Mononuclear cell (primary cell): ENCODE data around the gene STK10. TPM values are rescaled to one million over a fixed set of nuclear protein-coding genes. Genes with fewer than 3 reads are reported as not detected.
"Not testable (repeated sequence)": the region's sequence is repeated elsewhere in the genome, so short reads cannot be mapped to it uniquely, and the experiment has no call there.

Source experiments
- H3K27me3 ChIP-seq: 2 replicates; pipeline ENCODE4 v1.6.0; 2011; ENCODE audit warnings: low read length, control low read depth; ENCODE audit not compliant: insufficient read depth
- H3K4me1 ChIP-seq: 2 replicates; pipeline ENCODE4 v1.5.1; 2011; ENCODE audit warnings: mild to moderate bottlenecking, low read length, control low read depth; ENCODE audit not compliant: insufficient read depth
- H3K4me3 ChIP-seq: 2 replicates; pipeline ENCODE4 v1.5.1; 2011; ENCODE audit warnings: mild to moderate bottlenecking, low read length, moderate library complexity
- H3K9me3 ChIP-seq: 2 replicates; pipeline ENCODE4 v1.5.1; 2011; ENCODE audit warnings: low read depth, mild to moderate bottlenecking, control low read depth, low read length
- total RNA-seq: library from RNA; depleted of rRNA; stranded (reverse); fragments of >200 nt; gene quantifications from one replicate; pipeline ENCODE4 v1.2.3, GENCODE V29; 2012

The STK10 gene
- total RNA-seq, 1 donor: 134 TPM

GRCh38 chr5:172163346-172163745 is 24.7 kb downstream of the STK10 start:
- Histone ChIP-seq H3K4me1 (peaks cover 78% of the 10 kb centered on the region), H3K27me3 (no peaks in the 10 kb centered on the region), H3K9me3 (no peaks in the 10 kb centered on the region), H3K4me3 (no peak overlapping the region)

- Histone ChIP-seq H3K9me3 (no peaks in the 10 kb centered on the region), H3K4me3 (no peak overlapping the region), H3K27me3 (no peaks in the 10 kb centered on the region), H3K4me1 (peaks cover 74% of the 10 kb centered on the region)
These were observed 25.1 kb downstream of the STK10 start for GRCh38 chr5:172162987-172163343.

GRCh38 chr5:172162323-172162986 is 25.6 kb downstream of the STK10 start:
- H3K4me1 ChIP-seq: peaks cover 69% of the 10 kb centered on the region
- no peak overlapping the region for H3K4me3 ChIP-seq
- no peaks in the 10 kb centered on the region for H3K9me3 ChIP-seq
- no peaks in the 10 kb centered on the region for H3K27me3 ChIP-seq

- Histone ChIP-seq H3K27me3 (no peaks in the 10 kb centered on the region), H3K9me3 (no peaks in the 10 kb centered on the region), H3K4me1 (peaks cover 70% of the 10 kb centered on the region), H3K4me3 (no peak overlapping the region)
These were observed 27.5 kb downstream of the STK10 start for GRCh38 chr5:172160506-172160905.

- Histone ChIP-seq H3K4me3 (no peak overlapping the region), H3K9me3 (no peaks in the 10 kb centered on the region), H3K27me3 (no peaks in the 10 kb centered on the region), H3K4me1 (peaks cover 66% of the 10 kb centered on the region)
These were observed 29.0 kb downstream of the STK10 start for GRCh38 chr5:172159016-172159415.

- Histone ChIP-seq H3K27me3 (no peaks in the 10 kb centered on the region), H3K9me3 (no peaks in the 10 kb centered on the region), H3K4me1 (peaks cover 70% of the 10 kb centered on the region), H3K4me3 (no peak overlapping the region)
These were observed 31.5 kb downstream of the STK10 start for GRCh38 chr5:172156541-172156994.

- H3K27me3 ChIP-seq, H3K4me3 ChIP-seq, H3K9me3 ChIP-seq: not testable (repeated sequence)
- peaks cover 71% of the 10 kb centered on the region for H3K4me1 ChIP-seq
These were observed 32.9 kb downstream of the STK10 start for GRCh38 chr5:172155101-172155500.

GRCh38 chr5:172153695-172154094 is 34.3 kb downstream of the STK10 start:
- Histone ChIP-seq H3K4me3 (no peak overlapping the region), H3K4me1 (peaks cover 76% of the 10 kb centered on the region), H3K27me3 (no peaks in the 10 kb centered on the region), H3K9me3 (no peaks in the 10 kb centered on the region)

GRCh38 chr5:172151661-172152210 is 36.3 kb downstream of the STK10 start:
- Histone ChIP-seq H3K4me3 (no peak overlapping the region), H3K9me3 (no peaks in the 10 kb centered on the region), H3K4me1 (peaks cover 85% of the 10 kb centered on the region), H3K27me3 (no peaks in the 10 kb centered on the region)

- Histone ChIP-seq H3K27me3 (no peaks in the 10 kb centered on the region), H3K9me3 (no peaks in the 10 kb centered on the region), H3K4me1 (peaks cover 77% of the 10 kb centered on the region), H3K4me3 (no peak overlapping the region)
These were observed 37.3 kb downstream of the STK10 start for GRCh38 chr5:172150514-172151425.

- H3K9me3 ChIP-seq, H3K27me3 ChIP-seq, H3K4me3 ChIP-seq: not testable (repeated sequence)
- peaks cover 81% of the 10 kb centered on the region for H3K4me1 ChIP-seq
These were observed 38.5 kb downstream of the STK10 start for GRCh38 chr5:172149481-172149880.

GRCh38 chr5:172149073-172149472 is 39.0 kb downstream of the STK10 start:
- no peaks in the 10 kb centered on the region for H3K9me3 ChIP-seq
- H3K4me1 ChIP-seq: peaks cover 81% of the 10 kb centered on the region
- no peak overlapping the region for H3K4me3 ChIP-seq
- H3K27me3 ChIP-seq: no peaks in the 10 kb centered on the region

GRCh38 chr5:172148381-172148780 is 39.6 kb downstream of the STK10 start:
- Histone ChIP-seq H3K9me3 (no peaks in the 10 kb centered on the region), H3K4me3 (no peak overlapping the region), H3K27me3 (no peaks in the 10 kb centered on the region), H3K4me1 (peaks cover 81% of the 10 kb centered on the region)

- Histone ChIP-seq H3K9me3 (no peaks in the 10 kb centered on the region), H3K4me3 (no peak overlapping the region), H3K27me3 (no peaks in the 10 kb centered on the region), H3K4me1 (peaks cover 81% of the 10 kb centered on the region)
These were observed 40.2 kb downstream of the STK10 start for GRCh38 chr5:172147857-172148256.

GRCh38 chr5:172146748-172147092 is 41.3 kb downstream of the STK10 start:
- Histone ChIP-seq H3K4me3 (no peak overlapping the region), H3K27me3 (no peaks in the 10 kb centered on the region), H3K4me1 (peaks cover 73% of the 10 kb centered on the region), H3K9me3 (no peaks in the 10 kb centered on the region)
